HUDEP-2 (cell line): ENCODE data around the gene SLC35E2B.
"Not testable (repeated sequence)": the region's sequence is repeated elsewhere in the genome, so short reads cannot be mapped to it uniquely, and the experiment has no call there.

Experiments used
- DNase-seq, 76 experiments: peaks; one replicate each; lab custom pipeline; 2025; ENCODE audit not compliant: unreplicated experiment in 76 of 76; lab: John Stamatoyannopoulos, UW

SLC35E2B gene

GRCh38 chr1:1647567-1648241 lies 44.9 kb downstream of the SLC35E2B start:
- peak in 73 of 76 experiments; percentile 43 to 92 (median 80) for DNase-seq

GRCh38 chr1:1646326-1646725 lies 46.3 kb downstream of the SLC35E2B start:
- not testable (repeated sequence) for DNase-seq

- not testable (repeated sequence) for DNase-seq
Measured at GRCh38 chr1:1640711-1641461, 51.7 kb downstream of the SLC35E2B start.

GRCh38 chr1:1640081-1640480 lies 52.5 kb downstream of the SLC35E2B start:
- not testable (repeated sequence) for DNase-seq

- DNase-seq: not testable (repeated sequence)
Measured at GRCh38 chr1:1639368-1639767, 53.2 kb downstream of the SLC35E2B start.

- DNase-seq: not testable (repeated sequence)
Measured at GRCh38 chr1:1638528-1638927, 54.1 kb downstream of the SLC35E2B start.

- not testable (repeated sequence) for DNase-seq
Measured at GRCh38 chr1:1637479-1637875, 55.1 kb downstream of the SLC35E2B start.

- DNase-seq: not testable (repeated sequence)
Measured at GRCh38 chr1:1636621-1637478, 55.7 kb downstream of the SLC35E2B start.

GRCh38 chr1:1634613-1635012 lies 58.0 kb downstream of the SLC35E2B start:
- DNase-seq: not testable (repeated sequence)

- not testable (repeated sequence) for DNase-seq
Measured at GRCh38 chr1:1633409-1633808, 59.2 kb downstream of the SLC35E2B start.

- DNase-seq: no peak
Measured at GRCh38 chr1:1631782-1632420, 60.7 kb downstream of the SLC35E2B start, which contains the start of gene MMP23B. MMP23B (plus strand) TSS chr1:1632173; CDS start chr1:1632219, 46 bp downstream.

GRCh38 chr1:1630965-1631781 lies 61.4 kb downstream of the SLC35E2B start:
- peak in 21 of 76 experiments; percentile 3 to 51 (median 16) for DNase-seq

- peak in 73 of 76 experiments; percentile 18 to 88 (median 72) for DNase-seq
Measured at GRCh38 chr1:1630191-1630964, 62.2 kb downstream of the SLC35E2B start.

- peak in 2 of 76 experiments; percentile 17 to 39 for DNase-seq
Measured at GRCh38 chr1:1629430-1630190, 63.0 kb downstream of the SLC35E2B start.

- DNase-seq: no peak
Measured at GRCh38 chr1:1628754-1629429, 63.7 kb downstream of the SLC35E2B start.

- no peak for DNase-seq
Measured at GRCh38 chr1:1627829-1628753, 64.5 kb downstream of the SLC35E2B start.
